GM18505 (cell line): Measurements from ENCODE around the gene DPP6.

Experiments
- ATAC-seq: cut with Tn5 transposase; IDR thresholded peaks from one replicate; pipeline ENCODE4 v1.9.1; 2021; ENCODE audit not compliant: unreplicated experiment
- POLR2A ChIP-seq: IDR thresholded peaks from 4 replicates; pipeline ENCODE4 v1.6.1; 2011; ENCODE audit warnings: borderline replicate concordance; ENCODE audit not compliant: insufficient read depth, insufficient read length; ENCODE audit errors: extremely low read depth

DPP6 gene

DNA sequence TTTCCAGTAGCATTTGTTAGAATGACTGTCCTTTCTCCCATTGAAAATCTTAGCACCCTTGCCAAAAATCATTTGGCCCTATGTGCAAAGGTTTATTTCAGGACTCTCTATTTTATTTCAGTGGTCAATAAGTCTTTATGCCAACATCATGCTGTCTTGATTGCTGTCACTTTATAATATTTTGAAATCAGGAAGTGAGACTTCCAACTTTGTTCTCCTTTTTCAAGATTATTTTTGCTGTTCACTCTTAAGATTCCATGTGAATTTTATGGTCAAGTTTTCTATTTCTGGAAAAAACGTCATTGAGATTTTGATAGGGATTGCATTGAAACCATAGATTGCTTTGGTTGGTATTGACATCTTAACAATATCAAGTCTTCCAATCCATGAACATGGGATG lies 885.6 kb downstream of the DPP6 start:
- ATAC-seq, result no peak

DNA sequence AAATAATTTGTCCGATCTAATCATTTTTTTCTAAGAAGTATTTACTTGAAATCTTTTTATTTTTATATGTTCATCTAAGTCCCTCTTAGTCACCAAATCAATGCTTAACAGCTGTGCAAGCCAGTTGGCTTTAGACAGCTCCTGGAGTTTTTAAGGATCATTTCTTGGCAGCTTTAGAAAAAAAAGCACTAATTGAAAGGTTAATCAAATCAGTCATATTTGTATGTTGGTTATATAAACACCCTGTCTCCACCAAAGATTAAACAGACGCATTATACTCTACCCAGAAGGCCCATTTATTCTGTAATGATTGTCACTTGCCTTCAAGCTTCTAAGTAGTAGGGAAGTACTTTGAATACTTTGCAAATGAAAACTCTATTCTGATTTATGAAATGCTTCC lies 890.5 kb downstream of the DPP6 start:
- ATAC-seq, result no peak
- no peak for TF ChIP-seq POLR2A

More for the DNA sequence above, 885.6 kb downstream of the DPP6 start:
- no peak for TF ChIP-seq POLR2A
